Liver (tissue), 9 donors: ENCODE results near the gene ASCC1. TPM values are rescaled to one million over a fixed set of nuclear protein-coding genes. Genes with fewer than 3 reads are reported as not detected.

Source experiments
- DNase-seq: peaks from one replicate; pipeline ENCODE4 v3.0.0-alpha.2; 2017; ENCODE audit warnings: low spot score
- H3K27ac ChIP-seq, 2 donors: one replicate each; pipeline ENCODE4 v1.7.0; 2013; ENCODE audit warnings: inconsistent platforms in 2 of 2, low read length in 2 of 2, control low read depth in 1 of 2, low read depth in 1 of 2, mild to moderate bottlenecking in 1 of 2
- H3K27me3 ChIP-seq, 4 donors: one replicate each; pipeline versions ENCODE4 v1.6.1 to v1.7.0; 2013; ENCODE audit warnings: low read length in 3 of 4, inconsistent platforms in 1 of 4, mild to moderate bottlenecking in 1 of 4, moderate library complexity in 1 of 4; ENCODE audit not compliant: control insufficient read depth in 4 of 4, insufficient read depth in 4 of 4
- H3K36me3 ChIP-seq, 4 donors: one replicate each; pipeline versions ENCODE4 v1.6.1 to v1.7.0; 2013; ENCODE audit warnings: low read length in 3 of 4, mild to moderate bottlenecking in 3 of 4, low read depth in 1 of 4, moderate library complexity in 1 of 4; ENCODE audit not compliant: control insufficient read depth in 4 of 4, insufficient read depth in 3 of 4
- H3K4me1 ChIP-seq, 4 donors: one replicate each; pipeline versions ENCODE4 v1.6.1 to v1.7.0; 2013; ENCODE audit warnings: low read length in 3 of 4, mild to moderate bottlenecking in 3 of 4, moderate library complexity in 1 of 4; ENCODE audit not compliant: control insufficient read depth in 4 of 4, insufficient read depth in 4 of 4
- H3K4me3 ChIP-seq, 3 donors: one replicate each; pipeline versions ENCODE4 v1.6.1 to v1.7.0; 2013; ENCODE audit warnings: low read length in 3 of 3, control low read depth in 1 of 3, low read depth in 1 of 3, mild to moderate bottlenecking in 1 of 3
- H3K9ac ChIP-seq, 2 donors: one replicate each; pipeline ENCODE4 v1.7.0; 2013; ENCODE audit warnings: low read length in 2 of 2, mild to moderate bottlenecking in 2 of 2, moderate library complexity in 2 of 2, control low read depth in 1 of 2, low read depth in 1 of 2
- H3K9me3 ChIP-seq, 4 donors: one replicate each; pipeline versions ENCODE4 v1.6.1 to v1.7.0; 2013; ENCODE audit warnings: low read length in 3 of 4; ENCODE audit not compliant: control insufficient read depth in 4 of 4
- EGR1 ChIP-seq, 2 donors: IDR thresholded peaks; 2 replicates each; pipeline ENCODE4 v1.6.1; 2016 to 2018; ENCODE audit warnings: antibody characterized with exemption in 2 of 2, low read depth in 2 of 2
- FOXA1 ChIP-seq: IDR thresholded peaks from 2 replicates; pipeline ENCODE4 v1.6.1; 2016; ENCODE audit warnings: antibody characterized with exemption
- FOXA2 ChIP-seq: IDR thresholded peaks from 2 replicates; pipeline ENCODE4 v1.6.1; 2016; ENCODE audit warnings: antibody characterized with exemption
- HNF4G ChIP-seq: IDR thresholded peaks from 2 replicates; pipeline ENCODE4 v1.6.1; 2016; ENCODE audit warnings: antibody characterized with exemption
- JUND ChIP-seq, 2 donors: IDR thresholded peaks; 2 replicates each; pipeline ENCODE4 v1.6.1; 2016; ENCODE audit warnings: antibody characterized with exemption in 2 of 2
- NR2F2 ChIP-seq: IDR thresholded peaks from 2 replicates; pipeline ENCODE4 v1.6.1; 2016; ENCODE audit warnings: antibody characterized with exemption
- RAD21 ChIP-seq, 2 donors: IDR thresholded peaks; 2 replicates each; pipeline ENCODE4 v1.6.1; 2016; ENCODE audit warnings: antibody characterized with exemption in 2 of 2, mild to moderate bottlenecking in 2 of 2
- RXRA ChIP-seq, 2 donors: IDR thresholded peaks; 2 replicates each; pipeline ENCODE4 v1.6.1; 2017 to 2018; ENCODE audit warnings: antibody characterized with exemption in 2 of 2, mild to moderate bottlenecking in 1 of 2
- TAF1 ChIP-seq: conservative IDR thresholded peaks from 2 replicates; pipeline ENCODE4 v1.6.1; 2016; ENCODE audit warnings: antibody characterized with exemption, mild to moderate bottlenecking
- WGBS: extraction: QIAGEN DNeasy Blood & Tissue Kit; methylation state at CpG from one replicate; pipeline ENCODE4 v1.1.7; 2013; 5-methylcytosine and 5-hydroxymethylcytosine counted together
- polyA plus RNA-seq, 2 donors: library from polyadenylated mRNA; stranded (reverse) in 1 of 2; unstranded in 1 of 2; fragments of 200-250 nt in 1 of 2; fragments of >200 nt in 1 of 2; fragmentation: Nextera tagmentation in 1 of 2; extraction: Ambion mirVana in 1 of 2; gene quantifications; one replicate each; pipeline versions ENCODE4 v1.2.1 to v1.2.3, GENCODE V29; 2013 to 2015
- total RNA-seq, 2 donors: library from RNA; depleted of rRNA; stranded (reverse); fragments of >200 nt; gene quantifications; one replicate each; pipeline ENCODE4 v1.2.3, GENCODE V29; 2014
- TF ChIP-seq, protein P1 (sequence below): IDR thresholded peaks from 2 replicates; pipeline ENCODE4 v1.6.1; 2016; ENCODE audit warnings: antibody characterized with exemption
- TF ChIP-seq, protein P2 (sequence below): IDR thresholded peaks from 2 replicates; pipeline ENCODE4 v1.6.1; 2016; ENCODE audit warnings: antibody characterized with exemption
- TF ChIP-seq, protein P3 (sequence below): IDR thresholded peaks from 2 replicates; pipeline ENCODE4 v1.6.1; 2016; ENCODE audit warnings: antibody characterized with exemption, mild to moderate bottlenecking
- TF ChIP-seq, protein P4 (sequence below): IDR thresholded peaks from 2 replicates; pipeline ENCODE4 v1.6.1; 2016; ENCODE audit warnings: antibody characterized with exemption
- donor health status: healthy.
- donor health status: healthy.
- donor health status: healthy.
- donor health status: healthy.
- donor health status: healthy.

Gene ASCC1
- total and polyA plus RNA-seq, 4 donors, result 6.9 to 13.9 (median 10.2) TPM

DNA sequence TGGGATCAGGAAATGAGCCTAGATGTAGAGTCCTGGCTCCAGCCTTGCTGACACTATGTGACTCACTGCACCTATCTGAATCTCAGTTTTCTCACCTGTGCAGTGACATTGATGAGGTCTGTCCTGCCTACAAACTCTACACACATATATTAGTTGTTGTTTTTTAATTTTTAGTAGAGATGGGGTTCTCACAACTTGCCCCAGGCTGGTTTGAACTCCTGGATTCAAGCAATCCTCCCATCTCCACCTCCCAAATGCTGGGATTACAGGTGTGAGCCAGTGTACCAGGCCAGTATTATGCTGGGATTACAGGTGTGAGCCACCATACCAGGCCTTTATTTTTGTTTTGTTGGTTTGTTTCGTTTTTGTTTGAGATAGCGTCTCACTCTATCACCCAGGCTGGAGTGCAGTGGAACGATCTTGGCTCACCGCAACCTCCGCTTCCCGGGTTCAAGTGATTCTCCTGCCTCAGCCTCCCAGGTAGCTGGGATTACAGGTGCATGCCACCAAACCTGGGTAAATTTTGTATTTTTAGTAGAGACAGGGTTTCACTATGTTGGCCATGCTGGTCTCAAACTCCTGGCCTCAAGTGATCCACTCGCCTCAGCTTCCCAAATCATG is 45.8 kb upstream of the ASCC1 start:
- TF ChIP-seq JUND (IDR thresholded peaks at IDR 0.05) (no peak), NR2F2 (no peak), FOXA1 (no peak), HNF4G (no peak)
- H3K27me3 ChIP-seq, result no peaks in the 10 kb centered on the region
- no peak for DNase-seq
- H3K9ac ChIP-seq, result peak overlapping the region; percentile 37 to 86
- peak overlapping the region; percentile 90 to 96 for H3K27ac ChIP-seq
- H3K4me1 ChIP-seq, result peaks cover 12 to 37% (median 24%) of the 10 kb centered on the region in 4 donors
- H3K9me3 ChIP-seq, result no peaks in the 10 kb centered on the region
- H3K36me3 ChIP-seq, result no peaks in the 10 kb centered on the region
- H3K4me3 ChIP-seq, result no peak overlapping the region
- WGBS, result 90% methylated on average over 7 of the region's 7 CpGs

DNA sequence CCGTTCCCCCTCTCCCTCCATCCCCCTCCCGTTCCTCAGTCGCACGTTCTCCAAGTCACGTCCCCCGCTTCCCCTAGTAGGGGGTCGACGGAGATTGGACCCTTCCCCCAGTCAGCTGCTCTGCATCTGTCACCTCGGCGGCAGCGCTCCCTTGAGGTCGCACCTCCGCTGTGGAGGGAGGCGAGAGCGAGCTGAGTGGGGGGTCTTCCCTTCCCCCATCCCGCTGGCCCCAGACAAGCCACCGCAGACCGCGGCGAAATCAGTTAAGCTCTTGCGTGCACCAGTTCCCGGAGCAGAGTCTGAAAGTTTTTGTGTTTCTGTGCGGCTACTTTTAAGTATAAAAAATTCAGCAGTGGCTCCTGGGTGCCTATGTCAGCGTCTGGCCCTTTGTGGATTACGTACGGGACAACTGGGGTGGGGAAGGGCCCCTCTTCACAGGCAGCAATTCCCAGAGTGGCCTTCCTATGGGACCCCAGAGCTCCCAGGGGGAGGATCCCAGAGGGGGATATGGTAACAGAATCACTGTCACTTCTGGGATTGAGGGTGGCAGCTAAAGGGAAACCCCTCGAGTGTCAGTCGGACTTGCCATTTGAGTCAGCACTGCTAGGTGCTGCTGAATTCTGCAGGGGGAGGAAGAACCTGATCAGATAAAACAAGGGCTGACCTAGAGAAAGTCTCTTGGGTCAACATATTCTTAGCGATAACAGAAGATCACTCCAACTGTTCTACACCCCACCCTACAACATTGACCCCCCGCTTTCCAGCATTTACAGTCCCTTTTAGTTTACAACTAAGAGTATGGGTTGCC is 45.1 kb upstream of the ASCC1 start:
- DNase-seq, result no peak
- Histone ChIP-seq H3K27ac (peak overlapping the region; percentile 90 to 96), H3K4me1 (peaks cover 12 to 37% (median 24%) of the 10 kb centered on the region in 4 donors), H3K9ac (peak overlapping the region; percentile 48 to 86), H3K27me3 (no peaks in the 10 kb centered on the region), H3K9me3 (no peaks in the 10 kb centered on the region), H3K36me3 (no peaks in the 10 kb centered on the region), H3K4me3 (peak overlapping the region; percentile 45 to 72 (median 51))
- 7% methylated on average over 30 of the region's 30 CpGs for WGBS
- TF ChIP-seq, protein P1, sequence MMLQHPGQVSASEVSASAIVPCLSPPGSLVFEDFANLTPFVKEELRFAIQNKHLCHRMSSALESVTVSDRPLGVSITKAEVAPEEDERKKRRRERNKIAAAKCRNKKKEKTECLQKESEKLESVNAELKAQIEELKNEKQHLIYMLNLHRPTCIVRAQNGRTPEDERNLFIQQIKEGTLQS, result no peak
- TF ChIP-seq FOXA1 (no peak), NR2F2 (no peak), EGR1 (IDR thresholded peaks at IDR 0.05; ENCODE audit: low read depth in 2 of 2) (no peak), RXRA (IDR thresholded peaks at IDR 0.05) (no peak), HNF4G (no peak), FOXA2 (no peak), RAD21 (IDR thresholded peaks at IDR 0.05) (no peak), TAF1 (no peak), JUND (IDR thresholded peaks at IDR 0.05) (no peak)
- TF ChIP-seq, protein P2, sequence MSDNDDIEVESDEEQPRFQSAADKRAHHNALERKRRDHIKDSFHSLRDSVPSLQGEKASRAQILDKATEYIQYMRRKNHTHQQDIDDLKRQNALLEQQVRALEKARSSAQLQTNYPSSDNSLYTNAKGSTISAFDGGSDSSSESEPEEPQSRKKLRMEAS, result no peak
- TF ChIP-seq, protein P3, sequence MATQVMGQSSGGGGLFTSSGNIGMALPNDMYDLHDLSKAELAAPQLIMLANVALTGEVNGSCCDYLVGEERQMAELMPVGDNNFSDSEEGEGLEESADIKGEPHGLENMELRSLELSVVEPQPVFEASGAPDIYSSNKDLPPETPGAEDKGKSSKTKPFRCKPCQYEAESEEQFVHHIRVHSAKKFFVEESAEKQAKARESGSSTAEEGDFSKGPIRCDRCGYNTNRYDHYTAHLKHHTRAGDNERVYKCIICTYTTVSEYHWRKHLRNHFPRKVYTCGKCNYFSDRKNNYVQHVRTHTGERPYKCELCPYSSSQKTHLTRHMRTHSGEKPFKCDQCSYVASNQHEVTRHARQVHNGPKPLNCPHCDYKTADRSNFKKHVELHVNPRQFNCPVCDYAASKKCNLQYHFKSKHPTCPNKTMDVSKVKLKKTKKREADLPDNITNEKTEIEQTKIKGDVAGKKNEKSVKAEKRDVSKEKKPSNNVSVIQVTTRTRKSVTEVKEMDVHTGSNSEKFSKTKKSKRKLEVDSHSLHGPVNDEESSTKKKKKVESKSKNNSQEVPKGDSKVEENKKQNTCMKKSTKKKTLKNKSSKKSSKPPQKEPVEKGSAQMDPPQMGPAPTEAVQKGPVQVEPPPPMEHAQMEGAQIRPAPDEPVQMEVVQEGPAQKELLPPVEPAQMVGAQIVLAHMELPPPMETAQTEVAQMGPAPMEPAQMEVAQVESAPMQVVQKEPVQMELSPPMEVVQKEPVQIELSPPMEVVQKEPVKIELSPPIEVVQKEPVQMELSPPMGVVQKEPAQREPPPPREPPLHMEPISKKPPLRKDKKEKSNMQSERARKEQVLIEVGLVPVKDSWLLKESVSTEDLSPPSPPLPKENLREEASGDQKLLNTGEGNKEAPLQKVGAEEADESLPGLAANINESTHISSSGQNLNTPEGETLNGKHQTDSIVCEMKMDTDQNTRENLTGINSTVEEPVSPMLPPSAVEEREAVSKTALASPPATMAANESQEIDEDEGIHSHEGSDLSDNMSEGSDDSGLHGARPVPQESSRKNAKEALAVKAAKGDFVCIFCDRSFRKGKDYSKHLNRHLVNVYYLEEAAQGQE, result no peak
- TF ChIP-seq, protein P4, sequence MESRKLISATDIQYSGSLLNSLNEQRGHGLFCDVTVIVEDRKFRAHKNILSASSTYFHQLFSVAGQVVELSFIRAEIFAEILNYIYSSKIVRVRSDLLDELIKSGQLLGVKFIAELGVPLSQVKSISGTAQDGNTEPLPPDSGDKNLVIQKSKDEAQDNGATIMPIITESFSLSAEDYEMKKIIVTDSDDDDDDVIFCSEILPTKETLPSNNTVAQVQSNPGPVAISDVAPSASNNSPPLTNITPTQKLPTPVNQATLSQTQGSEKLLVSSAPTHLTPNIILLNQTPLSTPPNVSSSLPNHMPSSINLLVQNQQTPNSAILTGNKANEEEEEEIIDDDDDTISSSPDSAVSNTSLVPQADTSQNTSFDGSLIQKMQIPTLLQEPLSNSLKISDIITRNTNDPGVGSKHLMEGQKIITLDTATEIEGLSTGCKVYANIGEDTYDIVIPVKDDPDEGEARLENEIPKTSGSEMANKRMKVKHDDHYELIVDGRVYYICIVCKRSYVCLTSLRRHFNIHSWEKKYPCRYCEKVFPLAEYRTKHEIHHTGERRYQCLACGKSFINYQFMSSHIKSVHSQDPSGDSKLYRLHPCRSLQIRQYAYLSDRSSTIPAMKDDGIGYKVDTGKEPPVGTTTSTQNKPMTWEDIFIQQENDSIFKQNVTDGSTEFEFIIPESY, result no peak
